IPS-11a (cell line): ENCODE data around the gene MRPS5.
A peak's percentile ranks its signal among the peaks of the same experiment; 100 is the strongest.
"Not testable (repeated sequence)": the region's sequence is repeated elsewhere in the genome, so short reads cannot be mapped to it uniquely, and the experiment has no call there.

Source experiments
- H3K4me3 ChIP-seq: one replicate; pipeline ENCODE4 v1.5.1; 2013; ENCODE audit warnings: low read depth, low read length, control low read depth

MRPS5 gene

DNA sequence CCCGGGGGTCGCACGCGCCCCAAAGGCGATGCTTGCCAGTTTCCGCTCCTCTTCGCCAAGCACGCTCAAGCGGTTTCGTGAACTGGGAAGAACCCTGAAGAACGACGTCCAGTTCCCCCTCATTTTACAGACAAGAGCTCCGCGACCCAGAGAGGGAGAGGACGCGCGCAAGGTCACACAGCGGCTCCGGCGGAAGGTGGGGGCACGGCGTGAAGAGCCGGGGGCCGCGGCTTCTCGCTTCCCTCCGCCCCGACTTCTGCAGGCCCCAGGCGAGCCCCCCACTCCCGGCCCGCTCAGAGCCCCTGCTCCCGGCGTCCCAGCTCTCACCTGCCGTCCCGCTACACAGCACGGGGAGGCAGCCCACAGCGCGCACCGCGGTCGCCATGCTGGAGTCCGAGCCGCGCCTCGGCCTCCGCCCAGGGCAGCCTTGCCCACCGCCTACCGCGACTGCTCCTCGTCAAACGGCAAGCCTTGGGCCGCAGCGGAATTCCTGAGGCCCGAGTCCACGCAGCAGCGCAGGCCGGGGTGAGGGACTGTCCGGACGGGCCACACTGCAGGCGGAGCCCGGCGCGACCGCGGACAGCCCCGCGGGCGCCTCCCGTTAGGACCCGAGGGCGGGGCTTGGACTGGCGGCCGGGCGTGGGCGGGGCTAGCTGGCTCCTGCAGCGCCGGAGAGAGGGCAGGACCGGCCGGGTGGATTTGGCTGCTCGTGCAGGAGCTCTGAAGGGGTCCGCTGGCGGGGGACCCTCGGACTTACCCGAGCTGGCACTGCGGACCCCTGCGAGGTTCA is at the start of gene MRPS5:
Gene MRPS5 (minus strand): TSS at position 402 of the 790 bp plus-strand sequence. CDS start 17 bp downstream, at position 385.
- peak within 1 kb of the TSS; percentile 94 for H3K4me3 ChIP-seq

DNA sequence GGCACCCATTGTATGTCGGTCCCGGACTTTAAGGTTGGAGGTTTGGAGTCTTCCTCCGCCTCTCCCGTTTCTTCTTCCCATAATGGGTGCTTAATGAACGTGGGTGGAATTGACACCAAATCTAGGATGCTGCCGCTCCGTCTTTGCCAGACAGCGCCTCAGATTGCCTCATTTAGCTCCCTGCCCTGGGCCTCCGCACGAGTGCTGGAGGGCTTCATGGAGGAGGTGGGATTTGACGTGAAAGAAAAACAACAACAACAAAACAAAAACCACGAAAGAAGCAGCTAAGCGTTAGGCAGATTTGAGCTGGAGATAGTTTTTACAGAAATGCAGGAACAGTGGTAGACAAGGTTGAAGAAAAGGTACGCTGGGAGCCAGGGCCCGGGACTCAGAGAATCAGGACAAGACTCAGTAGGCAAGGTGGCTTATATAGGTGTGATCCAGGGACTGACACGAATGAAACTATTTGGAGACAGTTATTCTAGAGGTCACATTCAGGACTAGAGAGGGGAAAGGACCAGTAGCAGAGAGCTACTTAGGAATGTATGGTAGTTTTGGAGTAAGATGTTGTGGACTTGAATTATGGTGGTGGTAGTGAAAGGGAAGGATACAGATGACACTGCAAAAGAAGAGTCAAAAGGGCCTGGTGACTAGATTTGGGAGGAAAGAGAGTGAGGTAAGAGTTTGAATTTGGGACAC is 44.6 kb upstream of the MRPS5 start:
- peak overlapping the region; percentile 93 for H3K4me3 ChIP-seq

DNA sequence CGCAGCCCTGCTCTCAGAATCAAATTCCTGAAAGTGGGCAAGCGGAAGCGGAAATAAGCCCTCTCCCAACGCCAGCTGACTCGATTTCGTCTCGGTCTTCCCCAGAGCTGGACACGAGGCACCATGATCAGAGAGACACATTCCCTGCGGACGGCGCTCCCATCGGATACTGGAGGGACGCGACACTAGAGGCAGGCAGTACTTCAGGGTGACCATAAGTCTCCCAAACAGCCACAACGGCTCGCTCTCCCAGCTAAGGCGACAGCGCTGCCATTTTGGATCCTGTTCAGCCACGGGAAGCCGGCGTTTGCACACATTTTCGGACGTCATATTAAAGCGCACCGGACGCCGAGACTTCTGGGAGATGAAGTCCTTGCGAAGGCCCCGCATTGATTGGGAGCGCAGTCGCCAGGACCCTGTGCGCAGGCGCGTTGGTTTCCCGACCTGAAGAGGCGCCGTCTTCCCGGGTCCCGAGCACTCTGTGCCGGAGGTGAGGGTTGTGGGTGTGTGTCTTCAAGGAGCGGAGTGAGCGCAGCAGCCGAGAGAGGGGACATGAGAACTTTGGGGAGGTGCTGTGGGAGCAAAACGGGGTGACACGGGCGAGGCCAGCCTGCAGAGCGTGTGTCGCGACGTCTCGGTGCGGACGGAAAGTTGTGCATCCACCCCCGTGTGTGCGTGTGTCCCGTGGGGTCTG is 43.9 kb upstream of the MRPS5 start, which contains the start of gene ZNF2:
Gene ZNF2 (plus strand): TSS at position 439 of the 694 bp plus-strand sequence. CDS start 10,418 bp downstream, outside the sequence.
- H3K4me3 ChIP-seq = peak within 1 kb of the TSS; percentile 93

DNA sequence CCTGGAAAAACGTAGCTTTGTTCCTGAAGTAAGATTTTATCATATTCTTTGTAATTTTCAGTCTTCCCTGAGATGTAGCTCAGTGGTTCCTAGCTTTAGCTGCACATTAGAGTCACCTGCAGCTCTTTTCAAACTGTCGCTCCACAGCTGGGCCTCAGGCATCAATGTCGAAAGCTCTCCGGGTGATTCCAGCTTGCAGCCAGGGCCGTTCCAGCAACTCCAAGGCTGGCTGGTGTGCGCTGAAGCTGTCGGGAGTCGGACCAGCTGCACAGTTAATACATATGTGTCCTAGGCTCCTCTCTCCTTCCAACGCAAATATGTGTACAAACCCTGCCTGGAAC is 43.4 kb upstream of the MRPS5 start:
- H3K4me3 ChIP-seq = peak overlapping the region; percentile 93

DNA sequence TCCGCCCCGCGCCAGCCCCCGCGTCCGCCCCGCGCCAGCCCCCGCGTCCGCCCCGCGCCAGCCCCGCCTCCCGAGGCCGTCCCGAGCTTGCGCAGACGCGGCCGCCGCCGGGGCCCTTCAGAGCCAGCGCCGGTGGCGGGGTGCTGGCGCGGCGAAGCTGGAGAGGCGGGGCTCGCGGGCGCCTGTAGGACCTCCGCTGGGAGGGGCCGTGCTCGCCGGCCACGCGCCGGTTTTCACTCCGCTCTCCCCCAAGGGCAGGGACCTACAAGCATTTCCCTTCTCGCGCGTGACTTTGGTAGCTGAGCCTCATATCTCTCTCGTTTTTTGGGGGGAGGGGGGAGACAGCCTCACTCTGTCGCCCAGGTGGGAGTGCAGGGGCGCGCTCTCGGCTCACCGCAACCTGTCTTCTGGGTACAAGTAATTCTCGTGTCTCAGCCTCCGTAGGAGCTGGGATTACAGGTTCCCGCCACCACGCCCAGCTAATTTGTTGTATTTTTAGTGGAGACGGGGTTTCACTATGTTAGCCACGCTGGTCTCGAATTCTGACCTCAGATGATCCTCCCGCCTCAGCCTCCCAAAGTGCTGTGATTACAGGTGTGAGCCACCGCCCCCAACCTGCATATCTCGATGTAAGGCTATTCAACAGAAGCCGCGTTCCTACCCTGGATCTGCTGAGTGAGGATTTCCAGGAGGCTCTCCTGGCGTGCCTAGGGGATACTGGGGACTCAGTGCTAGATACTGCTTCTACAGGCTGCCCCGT is 38.3 kb upstream of the MRPS5 start, which contains the start of gene ZNF514:
Gene ZNF514 (minus strand): TSS at position 159 of the 760 bp plus-strand sequence. CDS start 6,595 bp downstream, outside the sequence.
- peak within 1 kb of the TSS; percentile 76 for H3K4me3 ChIP-seq

DNA sequence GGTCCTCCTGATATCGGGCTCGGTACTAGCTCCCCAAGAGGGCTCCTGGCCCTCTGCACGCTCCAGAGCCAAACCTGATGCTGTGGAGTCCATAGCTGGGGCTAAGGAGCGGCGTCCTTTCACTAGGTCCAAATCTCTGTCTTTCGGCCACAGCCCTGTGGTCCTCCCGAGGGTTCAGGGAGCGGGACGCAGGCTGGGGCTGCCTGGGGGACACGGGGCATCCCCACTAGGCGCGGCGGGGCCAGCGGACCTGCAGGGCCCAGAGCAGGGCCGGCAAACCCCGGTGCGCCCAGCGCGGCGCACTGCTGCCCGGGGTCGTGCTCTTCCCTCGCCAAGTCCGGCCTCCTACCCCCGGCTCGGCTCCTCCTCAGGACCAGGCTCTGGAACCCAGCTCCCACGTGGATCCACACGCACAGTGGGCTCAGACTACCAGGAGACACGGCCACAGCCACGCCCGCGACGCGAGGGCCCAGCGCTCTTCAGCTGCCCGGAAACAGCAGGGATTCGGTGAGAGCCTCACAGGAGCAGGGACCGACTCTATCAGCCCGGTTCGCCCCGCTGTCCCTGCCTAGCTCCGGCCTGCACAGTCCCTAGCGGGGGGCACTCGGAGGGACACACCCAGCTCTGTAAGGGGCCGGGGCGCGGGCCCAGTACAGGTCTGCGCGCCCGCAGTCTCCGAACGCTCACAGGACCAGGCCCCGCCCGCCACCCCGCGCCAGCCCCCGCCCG is 37.4 kb upstream of the MRPS5 start:
- H3K4me3 ChIP-seq = peak overlapping the region; percentile 76

DNA sequence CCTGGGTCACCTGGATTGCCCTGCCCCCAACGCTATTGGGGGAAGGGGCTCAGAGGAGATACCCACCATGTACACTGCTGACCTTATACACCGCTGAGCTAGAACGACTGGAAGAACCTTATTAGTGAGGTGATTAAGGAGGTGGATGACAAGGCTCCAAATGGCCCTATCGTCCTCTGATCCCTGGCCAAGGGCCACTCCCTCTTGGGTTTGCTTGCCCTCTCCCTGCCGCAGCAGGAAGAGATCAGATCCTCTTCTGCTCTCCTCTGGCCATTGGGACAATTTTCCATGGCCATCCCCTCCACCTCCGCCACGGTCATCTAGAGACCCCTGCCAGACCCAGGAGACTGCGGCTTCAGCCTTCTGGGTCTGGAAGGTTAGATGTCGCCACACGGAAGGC is 36.8 kb upstream of the MRPS5 start:
- peak overlapping the region; percentile 76 for H3K4me3 ChIP-seq

DNA sequence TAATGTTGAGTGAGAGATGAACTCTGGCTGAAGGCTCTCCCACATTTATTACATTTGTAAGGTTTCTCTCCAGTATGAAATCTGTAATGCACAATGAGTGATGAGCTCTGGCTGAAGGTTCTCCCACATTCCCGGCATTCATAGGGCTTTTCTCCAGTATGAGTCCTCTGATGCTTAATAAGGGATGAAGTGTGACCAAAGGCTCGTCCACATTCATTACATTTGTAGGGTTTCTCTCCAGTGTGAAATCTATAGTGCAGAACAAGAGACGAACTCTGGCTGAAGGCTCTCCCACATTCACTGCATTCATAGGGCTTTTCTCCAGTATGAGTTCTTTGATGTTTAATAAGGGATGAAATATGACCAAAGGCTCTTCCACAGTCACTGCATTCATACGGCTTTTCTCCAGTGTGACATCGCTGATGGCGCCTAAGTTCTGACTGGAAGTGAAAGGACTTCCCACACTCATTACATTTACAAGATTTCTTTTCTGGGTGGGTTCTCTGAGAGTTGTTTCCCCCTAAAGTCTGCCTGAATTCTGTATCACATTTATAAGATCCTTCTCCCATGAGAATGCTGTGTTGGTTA is 27.9 kb upstream of the MRPS5 start:
- no peak overlapping the region for H3K4me3 ChIP-seq

DNA sequence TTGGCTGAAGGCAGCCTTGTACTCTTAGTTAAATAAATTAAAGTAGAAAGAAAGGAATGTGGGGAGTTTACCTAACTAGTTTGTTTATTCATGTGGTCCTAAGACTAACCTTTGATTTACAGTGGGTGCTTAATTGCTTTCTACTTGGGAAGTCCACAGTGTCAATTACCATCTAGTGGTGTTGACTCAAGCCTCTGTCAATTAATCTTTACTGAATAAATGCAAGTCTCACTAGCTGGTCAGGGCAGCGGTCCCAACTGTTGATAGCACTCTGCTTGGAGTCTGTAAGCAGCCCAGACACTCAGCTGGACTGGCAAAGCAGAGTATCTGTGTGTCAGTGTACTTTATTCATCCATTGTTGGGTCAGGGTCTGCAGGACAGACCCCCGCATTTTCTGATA is 22.2 kb upstream of the MRPS5 start:
- no peak overlapping the region for H3K4me3 ChIP-seq

DNA sequence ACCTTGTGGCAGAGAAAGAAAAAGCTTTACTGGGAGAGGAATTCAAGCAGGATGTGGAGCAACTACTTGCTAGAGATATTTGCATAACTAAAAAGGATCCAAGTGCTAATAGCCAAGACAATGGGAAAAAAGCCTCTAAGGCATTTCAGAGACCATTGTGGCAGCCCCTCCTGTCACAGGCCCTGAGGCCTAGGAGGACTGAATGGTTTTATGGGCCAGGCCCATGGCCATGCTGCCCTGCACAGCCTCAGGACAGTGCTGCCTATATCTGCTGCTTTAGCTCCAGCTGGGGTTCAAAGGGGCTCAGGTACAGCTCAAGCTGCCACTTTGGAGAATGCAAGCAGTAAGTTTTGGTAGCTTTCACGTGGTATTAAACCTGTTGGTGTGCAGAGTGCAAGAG is 17.1 kb upstream of the MRPS5 start:
- no peak overlapping the region for H3K4me3 ChIP-seq

DNA sequence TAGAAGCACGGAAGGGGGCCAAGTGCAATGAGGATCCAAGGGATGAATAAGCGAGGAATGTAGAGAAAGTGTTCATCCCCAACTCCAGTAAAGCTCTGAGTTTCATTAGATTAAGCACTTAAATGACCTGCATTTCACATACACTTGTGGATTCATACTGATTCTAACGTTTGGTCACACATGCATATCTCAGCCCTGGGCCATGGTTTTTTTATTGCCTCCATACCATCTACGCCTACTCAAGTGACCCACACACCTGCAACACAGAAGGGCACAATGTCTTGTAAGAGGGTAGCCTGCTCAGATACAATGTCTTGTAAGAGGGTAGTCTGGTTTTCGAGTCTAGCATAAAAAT is 566 bp upstream of the MRPS5 start:
- H3K4me3 ChIP-seq = peak overlapping the region; percentile 94

DNA sequence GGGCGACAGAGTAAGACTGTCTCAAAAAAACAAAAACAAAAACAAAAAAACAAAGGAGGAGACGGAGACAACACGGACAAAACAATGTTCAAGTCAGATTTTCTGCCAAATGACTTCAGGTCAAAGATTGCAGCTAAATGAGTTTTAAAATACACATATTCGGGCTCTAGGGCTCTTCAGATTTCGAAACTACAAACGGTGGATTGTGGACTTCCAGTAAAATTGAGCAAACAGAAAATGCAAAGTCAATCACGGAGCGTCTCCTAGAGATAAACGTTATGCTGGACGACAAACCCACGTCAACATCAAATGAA is 558 bp downstream of the MRPS5 start:
- H3K4me3 ChIP-seq = peak overlapping the region; percentile 94

DNA sequence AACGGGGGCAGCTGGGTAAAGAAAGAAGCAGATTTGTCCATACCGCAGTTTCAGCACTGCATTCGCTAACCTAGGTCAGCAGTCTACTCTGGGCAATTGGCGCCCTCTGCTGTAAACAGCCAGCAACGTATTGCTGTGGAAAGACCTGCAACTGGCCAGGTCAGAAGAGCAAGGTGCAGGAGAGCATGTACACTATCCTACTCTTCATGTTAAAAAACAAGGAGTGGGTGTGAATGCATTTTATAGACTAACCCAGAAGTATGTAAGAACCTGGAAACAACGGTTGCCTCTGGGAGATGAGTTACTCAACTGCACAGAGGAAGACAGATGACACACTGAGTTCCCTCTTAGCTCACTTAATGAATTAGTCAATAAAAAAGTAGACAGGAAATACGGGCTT is 6.2 kb downstream of the MRPS5 start:
- no peak overlapping the region for H3K4me3 ChIP-seq

DNA sequence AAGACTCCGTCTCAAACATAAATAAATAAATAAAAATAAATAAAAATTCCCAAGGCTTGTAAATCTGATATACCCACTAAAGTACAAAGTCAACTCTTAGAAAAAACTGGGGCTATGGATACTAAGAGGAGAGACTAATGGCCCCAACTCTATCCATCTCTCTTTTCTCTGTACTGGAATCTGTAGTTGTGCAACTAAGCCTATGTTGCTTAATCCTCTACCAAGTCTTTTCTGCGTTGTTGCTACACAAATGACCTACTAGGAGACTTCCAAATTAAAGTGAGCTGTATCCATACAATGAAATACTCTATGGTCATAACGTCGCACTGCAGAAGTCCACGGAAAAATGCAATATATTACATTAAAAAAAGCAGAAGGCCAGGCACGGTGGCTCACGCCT is 8.1 kb downstream of the MRPS5 start:
- no peak overlapping the region for H3K4me3 ChIP-seq

DNA sequence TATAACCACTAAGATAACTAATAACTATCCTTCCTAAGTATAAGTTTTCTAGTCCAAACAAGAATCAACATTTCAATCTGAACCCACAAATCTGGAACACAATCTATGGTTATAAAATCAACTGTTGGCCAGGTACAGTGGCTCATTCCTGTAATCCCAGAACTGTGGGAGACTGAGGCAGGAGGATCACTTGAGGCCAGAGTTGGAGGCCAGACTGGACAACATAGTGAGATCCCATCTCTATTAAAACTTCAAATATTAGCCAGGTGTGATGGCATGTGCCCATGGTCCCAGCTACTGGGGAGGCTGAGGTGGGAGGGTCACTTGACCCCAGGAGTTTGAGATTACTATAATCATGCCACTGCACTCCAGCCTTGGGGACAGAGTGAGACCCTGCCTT is 11.2 kb downstream of the MRPS5 start:
- H3K4me3 ChIP-seq = no peak overlapping the region

DNA sequence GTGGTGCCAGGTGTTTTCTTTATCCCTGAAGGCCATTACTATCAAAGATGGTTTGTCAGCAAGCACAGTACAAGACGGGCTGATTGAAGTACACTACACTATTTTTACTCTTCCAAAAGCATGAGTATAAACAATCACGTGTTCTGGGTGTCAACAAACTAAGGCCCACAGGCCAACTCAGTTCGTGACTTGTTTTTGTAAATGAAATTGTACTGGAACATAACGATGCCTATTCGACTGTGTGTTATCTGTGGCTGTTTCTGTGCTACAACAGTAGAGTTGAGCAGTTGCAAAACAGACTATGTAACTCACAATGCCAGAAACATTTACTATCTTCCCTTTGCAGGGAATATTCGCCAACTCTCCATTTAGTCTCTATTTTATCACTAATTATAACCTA is 12.3 kb downstream of the MRPS5 start:
- H3K4me3 ChIP-seq = no peak overlapping the region

DNA sequence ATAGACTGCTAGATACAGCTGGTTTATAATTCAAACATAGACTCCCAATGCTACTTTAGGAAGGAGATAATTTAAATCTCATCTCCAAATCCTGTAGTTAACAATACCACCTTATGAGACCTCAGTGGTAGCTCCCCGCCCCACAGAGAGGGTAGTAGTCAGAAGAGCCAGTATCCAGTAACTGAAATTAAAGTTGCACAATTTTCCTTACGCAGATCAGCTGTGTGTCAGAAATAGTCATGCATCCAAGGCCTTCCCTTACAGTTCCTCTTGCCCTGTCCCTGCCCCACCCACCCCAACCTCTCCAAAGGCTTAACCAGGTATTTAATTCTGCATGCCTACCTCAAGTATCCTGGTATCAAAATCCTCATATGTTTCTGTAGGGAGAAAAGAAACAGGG is 15.5 kb downstream of the MRPS5 start:
- no peak overlapping the region for H3K4me3 ChIP-seq

DNA sequence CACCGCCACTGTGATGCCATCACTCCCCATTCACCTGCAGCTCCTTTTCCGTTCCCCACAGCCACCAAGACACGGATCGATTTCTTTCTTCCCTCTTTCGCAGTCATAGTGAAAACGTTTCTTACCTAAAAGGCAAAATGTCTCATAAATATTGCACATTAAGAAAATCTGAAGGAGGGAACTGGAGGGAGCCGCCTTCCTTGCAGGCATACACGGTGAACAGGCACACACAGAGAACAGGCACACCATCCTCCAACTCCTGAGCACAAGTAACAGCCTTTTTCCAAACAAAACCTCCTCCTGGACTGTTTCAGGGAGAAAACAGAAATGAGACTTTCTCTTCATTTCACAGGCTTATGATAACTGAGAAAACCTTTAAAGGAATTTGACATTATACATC is 17.0 kb downstream of the MRPS5 start:
- H3K4me3 ChIP-seq = no peak overlapping the region

DNA sequence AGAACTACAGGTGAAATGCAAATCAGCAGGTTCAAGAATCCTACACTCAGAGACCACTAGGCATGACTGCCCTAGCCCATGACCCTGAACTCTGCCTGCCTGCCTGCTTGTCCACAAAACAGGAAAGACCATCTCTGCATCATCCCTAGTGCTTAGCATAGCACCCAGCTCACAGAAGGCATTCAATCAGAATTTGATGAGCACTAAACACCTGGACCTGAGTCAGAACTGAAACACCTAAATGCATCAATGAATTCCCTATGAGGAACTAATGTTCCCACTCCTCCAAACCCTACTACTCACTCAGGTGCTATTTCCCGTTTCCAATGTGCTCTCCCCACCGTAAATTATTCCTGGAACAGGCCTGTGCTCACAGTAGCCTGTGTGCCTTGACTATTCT is 21.7 kb downstream of the MRPS5 start:
- no peak overlapping the region for H3K4me3 ChIP-seq

DNA sequence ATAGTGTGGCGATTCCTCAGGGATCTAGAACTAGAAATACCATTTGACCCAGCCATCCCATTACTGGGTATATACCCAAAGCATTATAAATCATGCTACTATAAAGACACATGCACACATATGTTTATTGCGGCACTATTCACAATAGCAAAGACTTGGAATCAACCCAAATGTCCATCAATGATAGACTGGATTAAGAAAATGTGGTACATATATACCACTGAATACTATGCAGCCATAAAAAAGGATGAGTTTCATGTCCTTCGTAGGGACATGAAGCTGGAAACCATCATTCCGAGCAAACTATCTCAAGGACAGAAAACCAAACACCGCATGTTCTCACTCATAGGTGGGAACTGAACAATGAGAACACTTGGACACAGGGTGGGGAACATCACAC is 23.3 kb downstream of the MRPS5 start:
- not testable (repeated sequence) for H3K4me3 ChIP-seq
